ENCODE measurements around the gene NTRK3.

Gene NTRK3

GRCh38 chr15:88089731-88090130 lies 166.8 kb downstream of the NTRK3 start:
- TF ChIP-seq CTCF (conservative IDR thresholded peaks at IDR 0.05; ENCODE audit: low read depth), result no peak
- DNase-seq (ENCODE audit: low spot score), result no peak
- ChIA-PET POLR2A (ENCODE audit: low non-redundant PET) (no interaction called here), CTCF (no interaction called here)
- no peak overlapping the region for H3K27ac ChIP-seq

- H3K27ac ChIP-seq, result no peak overlapping the region
- DNase-seq (ENCODE audit: low spot score), result no peak
- ChIA-PET CTCF (interaction anchor here (0.6 to 0.7 kb wide), 2 partner anchors 80 to 148 kb away, joined by 3 read pairs; no protein-coding TSS in a partner anchor), POLR2A (ENCODE audit: low non-redundant PET) (no interaction called here)
- no peak for TF ChIP-seq CTCF (conservative IDR thresholded peaks at IDR 0.05; ENCODE audit: low read depth)
These were observed 167.4 kb downstream of the NTRK3 start for GRCh38 chr15:88089024-88089620.

GRCh38 chr15:88083811-88084760 lies 172.5 kb downstream of the NTRK3 start:
- no peak for DNase-seq (ENCODE audit: low spot score)
- CTCF ChIA-PET, result interaction anchor here (0.7 kb wide), 1 partner anchor 1122 kb away, joined by 4 read pairs; no protein-coding TSS in a partner anchor
- POLR2A ChIA-PET (ENCODE audit: low non-redundant PET), result no interaction called here
- no peak for TF ChIP-seq CTCF (conservative IDR thresholded peaks at IDR 0.05; ENCODE audit: low read depth)
- no peak overlapping the region for H3K27ac ChIP-seq

- POLR2A ChIA-PET (ENCODE audit: low non-redundant PET), result no interaction called here
- CTCF ChIA-PET, result no interaction called here
- no peak for TF ChIP-seq CTCF (conservative IDR thresholded peaks at IDR 0.05; ENCODE audit: low read depth)
- no peak for DNase-seq (ENCODE audit: low spot score)
- no peak overlapping the region for H3K27ac ChIP-seq
These were observed 175.9 kb downstream of the NTRK3 start for GRCh38 chr15:88080616-88081015.

GRCh38 chr15:88077296-88078020 lies 179.1 kb downstream of the NTRK3 start:
- TF ChIP-seq CTCF (conservative IDR thresholded peaks at IDR 0.05; ENCODE audit: low read depth), result no peak
- ChIA-PET POLR2A (ENCODE audit: low non-redundant PET) (no interaction called here), CTCF (no interaction called here)
- H3K27ac ChIP-seq, result no peak overlapping the region
- DNase-seq (ENCODE audit: low spot score), result no peak

GRCh38 chr15:88076328-88076727 lies 180.2 kb downstream of the NTRK3 start:
- TF ChIP-seq CTCF (conservative IDR thresholded peaks at IDR 0.05; ENCODE audit: low read depth), result no peak
- no peak for DNase-seq (ENCODE audit: low spot score)
- no peak overlapping the region for H3K27ac ChIP-seq
- POLR2A ChIA-PET (ENCODE audit: low non-redundant PET), result no interaction called here
- CTCF ChIA-PET, result no interaction called here
